ENCODE data around the gene TMEM151B.
"Not testable (repeated sequence)": the region's sequence is repeated elsewhere in the genome, so short reads cannot be mapped to it uniquely, and the experiment has no call there.

Gene TMEM151B

DNA sequence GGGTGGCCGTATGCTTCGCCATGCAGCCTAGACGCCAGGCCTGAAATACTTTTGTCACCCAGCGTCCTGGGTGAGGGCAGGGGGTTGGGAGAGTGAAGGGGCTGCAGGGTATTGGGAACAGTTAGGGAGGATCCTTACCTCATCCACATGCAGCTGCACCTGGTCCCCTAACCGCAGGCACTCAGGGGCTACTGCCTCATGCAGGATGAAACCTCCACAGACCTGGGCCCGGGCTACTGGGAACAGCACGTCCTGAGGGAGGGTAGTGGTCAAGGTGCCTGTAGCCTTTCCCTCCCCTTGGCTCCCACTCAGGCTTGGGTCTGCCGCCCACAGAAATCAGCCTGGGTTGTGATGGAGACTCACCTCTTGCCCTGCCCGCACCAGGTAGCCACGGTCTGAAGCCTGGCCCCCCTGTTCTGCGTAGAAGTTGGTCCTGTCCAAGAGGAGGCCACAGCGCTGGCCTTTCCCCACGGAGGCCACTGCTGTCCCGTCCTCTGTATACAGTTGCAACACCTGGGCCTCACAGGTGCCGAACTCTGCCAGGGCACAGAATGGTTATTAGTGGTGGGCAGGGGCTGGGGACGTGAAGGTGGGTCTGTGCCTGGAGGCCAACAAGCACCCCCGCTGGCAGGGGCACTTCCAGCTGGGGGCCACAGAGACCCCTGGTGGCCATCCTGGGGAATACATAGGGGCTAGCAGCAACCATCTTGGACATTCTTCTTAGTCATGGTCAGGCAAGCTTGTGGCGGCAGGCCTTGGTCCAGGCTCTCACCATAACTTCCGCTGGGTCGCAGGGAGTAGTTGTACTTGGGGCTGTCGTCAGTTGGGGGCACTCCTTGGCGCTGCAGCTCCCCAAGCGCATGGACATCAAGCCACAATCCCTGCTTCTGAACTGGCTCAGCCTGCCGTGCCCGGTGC lies 34.3 kb downstream of the TMEM151B start:
- DNase-seq: peak; percentile 24 to 42

DNA sequence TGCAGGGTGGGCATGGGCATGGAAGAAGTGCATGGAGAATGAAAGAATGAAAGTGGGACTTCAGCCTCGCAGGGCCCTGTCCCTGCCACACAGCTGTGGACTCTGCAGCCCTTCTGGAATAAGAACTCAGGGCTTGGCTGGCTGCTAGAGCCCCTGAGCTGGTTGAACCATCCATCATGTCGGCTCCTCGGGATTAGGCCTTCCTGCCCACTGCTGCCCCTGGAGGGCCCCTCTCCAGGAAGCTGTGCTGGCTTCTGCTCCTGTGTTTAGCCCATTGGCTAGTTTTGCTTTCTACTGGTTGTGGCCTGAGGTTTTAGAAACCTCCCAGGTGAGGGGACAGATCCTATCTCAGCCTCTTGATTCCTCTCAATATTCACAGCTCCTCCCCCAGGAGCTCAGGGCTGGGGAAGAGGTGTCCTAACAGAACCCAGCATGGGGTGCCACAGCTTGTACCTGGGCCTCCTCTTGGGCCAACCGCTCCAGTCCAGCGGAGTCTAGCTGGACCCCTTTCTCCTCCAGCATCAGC lies 35.0 kb downstream of the TMEM151B start:
- no peak for DNase-seq

DNA sequence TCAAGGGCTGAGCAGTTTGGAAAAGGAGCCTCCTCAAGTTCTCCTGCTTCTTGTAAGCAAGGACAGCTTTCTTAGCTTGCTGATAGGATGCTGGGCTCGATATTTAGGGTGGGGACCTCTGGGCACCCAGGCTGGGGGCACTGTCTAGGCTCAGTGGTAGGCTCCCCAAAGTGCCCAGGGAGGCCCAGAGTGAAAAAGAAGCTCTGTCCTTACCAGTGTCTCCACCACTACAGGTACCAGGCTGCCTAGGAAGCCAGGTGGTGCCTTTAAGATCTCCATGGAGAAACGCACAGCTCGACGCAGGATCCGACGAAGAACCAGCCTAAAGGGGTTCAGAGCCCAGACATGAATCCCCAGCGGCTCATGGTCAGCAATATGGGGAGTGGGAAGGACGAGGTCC lies 36.5 kb downstream of the TMEM151B start:
- DNase-seq: no peak

DNA sequence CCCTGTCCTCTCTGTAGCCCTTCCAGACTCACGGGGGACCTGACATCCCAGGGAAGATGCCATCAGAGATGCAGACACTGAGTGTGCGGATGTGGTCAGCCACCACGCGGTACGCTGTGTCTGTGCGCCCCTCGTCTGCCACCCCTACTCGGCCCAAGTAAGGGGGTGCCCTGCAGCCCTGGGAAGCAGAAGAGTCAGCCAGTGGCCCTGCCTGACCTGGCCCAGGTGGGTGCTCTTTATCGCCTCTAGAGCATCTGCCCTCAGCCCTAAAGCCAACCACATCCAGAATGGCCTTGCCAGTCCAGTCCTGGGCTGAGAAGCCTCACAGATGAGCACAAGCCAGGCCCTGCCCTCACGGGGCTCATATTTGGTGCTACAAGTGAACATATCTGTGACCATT lies 37.0 kb downstream of the TMEM151B start:
- DNase-seq: no peak

DNA sequence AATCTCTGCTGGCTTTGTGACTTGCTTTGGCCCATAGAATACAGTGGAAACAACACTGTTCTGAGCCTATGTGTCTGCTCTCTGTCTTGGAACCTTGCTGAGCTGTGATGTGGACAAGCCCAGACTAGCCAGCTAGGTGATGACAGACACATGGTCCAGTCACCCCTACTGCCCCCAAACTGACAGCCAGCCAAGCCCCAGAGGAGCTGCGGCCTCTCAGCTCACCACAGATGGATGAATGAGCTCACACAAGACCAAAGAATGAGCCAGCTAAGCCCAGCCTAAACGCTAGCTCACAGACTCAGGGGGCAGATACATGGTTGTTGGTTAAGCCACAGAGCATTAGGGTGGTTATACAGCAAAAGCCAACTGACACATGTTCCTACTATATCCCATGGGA lies 38.8 kb downstream of the TMEM151B start:
- no peak for DNase-seq

DNA sequence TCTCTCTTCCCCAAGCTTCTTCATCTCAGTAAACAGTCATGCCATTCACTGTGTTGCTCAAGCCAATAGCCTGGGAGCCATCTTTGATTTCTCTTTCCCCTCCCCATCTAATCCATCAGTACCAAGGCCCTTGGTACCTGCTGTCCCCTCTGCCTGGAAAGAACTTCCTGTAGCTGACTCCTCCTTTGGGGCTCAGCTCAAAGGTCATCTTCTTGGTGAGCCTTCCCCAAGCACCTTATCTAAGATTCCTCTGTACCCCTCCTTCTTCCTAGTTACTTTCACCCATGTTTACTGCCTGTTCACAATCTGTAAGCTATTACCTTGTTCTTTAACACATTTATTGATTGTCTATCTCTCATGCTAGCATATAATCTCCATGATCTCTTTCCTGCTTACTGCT lies 39.4 kb downstream of the TMEM151B start:
- no peak for DNase-seq

DNA sequence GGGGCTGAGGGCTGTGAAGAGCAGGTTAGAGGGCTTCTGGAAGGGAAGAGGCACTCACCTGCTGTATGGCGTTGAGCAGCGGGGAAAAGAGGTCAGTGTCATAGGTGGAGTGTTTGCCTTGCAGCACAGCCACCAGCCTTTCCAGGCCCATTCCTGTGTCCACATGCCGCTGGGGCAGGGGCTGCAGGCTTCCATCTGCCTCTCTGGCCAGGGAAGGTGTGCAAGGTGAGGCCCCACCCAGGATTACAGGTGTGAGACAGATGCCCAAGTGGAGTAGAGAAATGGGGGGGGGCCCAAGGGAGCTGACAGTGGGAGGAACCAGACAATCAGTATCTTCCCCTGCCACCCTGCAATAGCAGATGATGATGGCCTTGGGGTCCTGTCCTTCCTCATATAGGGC lies 40.0 kb downstream of the TMEM151B start:
- DNase-seq: no peak

DNA sequence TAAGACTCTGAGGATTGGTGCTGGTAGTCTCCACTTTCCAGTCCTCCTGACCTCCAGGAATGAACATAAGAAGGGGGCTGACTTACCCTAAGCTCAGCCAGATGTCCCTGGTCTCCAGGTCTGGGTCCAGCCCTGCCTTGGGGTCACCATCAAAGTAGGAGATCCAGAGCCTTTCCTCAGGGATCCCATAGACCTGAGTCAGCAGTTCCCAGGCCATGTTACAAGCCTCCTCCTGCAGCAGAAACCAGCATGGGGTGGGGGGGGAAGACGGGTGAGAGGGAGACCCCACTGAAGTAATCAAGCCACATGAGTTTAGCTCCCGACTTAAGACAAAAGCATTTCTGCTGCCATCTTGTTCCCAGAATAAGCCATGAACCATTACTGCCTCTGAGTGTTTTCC lies 41.1 kb downstream of the TMEM151B start:
- no peak for DNase-seq

DNA sequence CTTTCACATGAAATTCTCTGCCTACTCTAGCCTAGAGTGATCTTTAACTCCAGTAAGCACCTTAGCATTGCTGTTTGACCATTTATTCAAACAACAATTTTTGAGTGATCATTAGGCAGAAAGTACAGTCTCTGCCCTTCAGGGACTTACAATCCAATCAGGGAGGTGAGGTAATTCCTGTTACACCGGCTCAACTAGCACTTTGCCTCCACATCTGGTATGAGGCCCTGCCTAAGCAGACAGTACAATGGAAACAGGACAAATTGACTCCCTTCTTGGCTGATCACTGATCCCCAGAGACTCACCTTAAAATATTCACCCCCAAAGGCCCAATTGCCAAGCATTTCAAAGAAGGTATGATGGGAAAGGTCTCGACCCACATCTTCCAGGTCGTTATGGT lies 41.5 kb downstream of the TMEM151B start:
- no peak for DNase-seq

DNA sequence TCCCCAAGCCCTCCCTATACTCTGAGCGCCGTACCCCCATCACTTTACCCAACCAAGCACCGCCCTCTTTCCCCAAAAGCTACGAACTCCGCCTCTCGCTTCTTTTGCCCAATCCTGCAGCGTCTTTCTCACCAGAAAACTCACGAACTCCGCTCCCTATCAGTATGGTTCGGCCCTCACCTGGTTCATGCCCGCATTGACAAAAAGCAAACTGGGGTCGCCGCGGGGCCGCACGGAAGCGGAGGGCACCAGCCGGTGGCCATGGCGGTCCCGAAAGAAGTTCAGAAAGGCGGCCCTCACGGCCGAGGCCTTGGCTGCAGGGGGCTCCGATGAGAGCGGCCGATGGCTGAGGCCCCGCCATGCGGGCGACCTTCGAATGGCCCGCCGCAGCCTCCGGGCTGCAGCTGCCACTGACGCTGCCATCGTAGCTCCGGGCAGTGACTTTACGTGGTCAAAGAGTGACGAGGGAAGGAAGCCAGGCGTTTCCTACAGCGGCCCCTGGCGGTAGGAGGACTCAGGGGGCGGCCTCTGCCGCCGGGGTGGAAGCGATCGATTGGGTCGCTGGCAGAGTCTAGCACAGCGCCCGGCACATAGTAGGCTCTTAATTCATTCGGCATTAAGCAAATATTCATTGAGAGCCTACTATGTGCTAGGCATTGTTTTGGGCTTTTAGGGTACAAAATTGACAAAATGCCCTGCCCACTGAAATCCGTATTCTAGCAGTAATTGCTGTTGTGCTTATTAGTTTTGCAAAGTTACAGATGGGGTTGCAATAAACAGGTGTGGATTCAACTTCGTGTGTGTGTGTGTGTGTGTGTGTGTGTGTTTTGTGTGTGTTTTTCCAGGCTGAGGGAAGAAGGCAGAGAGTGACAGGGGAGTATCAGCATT lies 42.9 kb downstream of the TMEM151B start, which contains the start of gene AARS2:
Gene AARS2 (minus strand): TSS at position 447 of the 888 bp plus-strand sequence. CDS start 24 bp downstream, at position 423.
- DNase-seq: peak; percentile 92 to 93

DNA sequence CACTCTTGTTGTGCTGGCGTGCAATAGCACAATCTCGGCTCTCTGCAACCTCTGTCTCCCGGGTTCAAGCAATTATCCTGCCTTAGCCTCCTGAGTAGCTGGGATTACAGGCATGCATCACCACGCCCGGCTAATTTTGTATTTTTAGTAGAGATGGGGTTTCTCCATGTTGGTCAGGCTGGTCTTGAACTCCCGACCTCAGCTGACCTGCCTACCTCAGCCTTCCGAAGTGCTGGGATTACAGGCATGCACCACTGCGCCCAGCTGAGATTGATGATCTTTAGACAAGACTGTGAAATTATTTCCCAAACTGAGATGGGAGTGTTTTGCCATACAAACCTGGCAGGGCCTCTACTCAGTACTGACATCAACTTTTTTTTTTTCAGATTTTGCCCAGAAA lies 44.4 kb downstream of the TMEM151B start:
- DNase-seq: not testable (repeated sequence)

DNA sequence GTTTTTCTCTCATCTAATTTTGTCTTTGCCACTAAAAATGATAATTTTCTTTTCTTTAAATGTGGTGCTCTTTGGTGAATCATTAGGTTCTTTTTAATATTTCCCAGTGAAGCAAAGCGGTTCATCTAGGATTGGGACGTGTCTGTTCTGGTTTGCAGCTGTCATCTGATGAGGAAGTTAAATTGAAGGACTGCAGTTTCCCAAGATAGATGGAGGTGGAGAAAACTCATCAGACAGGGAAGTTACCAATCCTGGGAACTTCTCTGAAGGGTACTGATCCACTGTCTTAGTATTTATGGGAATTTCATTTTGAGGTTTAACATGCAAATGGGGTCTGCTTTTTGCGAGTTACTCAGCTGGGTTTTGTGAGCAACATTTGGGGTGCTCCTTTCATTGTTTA lies 45.3 kb downstream of the TMEM151B start:
- DNase-seq: peak; percentile 52 to 69

DNA sequence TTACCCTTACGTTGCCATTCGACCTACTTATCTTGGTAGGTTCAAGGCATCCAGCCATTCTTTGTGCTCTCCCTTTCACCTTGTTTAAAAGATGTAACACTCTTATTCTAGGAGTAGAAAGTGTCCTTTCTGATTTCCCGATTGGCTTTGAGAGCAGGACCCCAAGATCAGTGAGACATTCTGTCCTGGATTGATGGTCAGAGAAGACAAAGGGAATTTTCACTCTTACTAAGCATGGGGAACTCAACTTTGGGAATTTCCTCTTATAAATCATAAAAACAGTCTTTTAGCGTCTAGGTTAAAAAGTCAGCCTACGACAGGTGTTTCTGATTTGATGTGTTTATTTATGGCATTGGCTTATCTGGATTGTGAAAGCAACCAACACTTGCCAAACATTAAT lies 45.7 kb downstream of the TMEM151B start:
- DNase-seq: no peak

DNA sequence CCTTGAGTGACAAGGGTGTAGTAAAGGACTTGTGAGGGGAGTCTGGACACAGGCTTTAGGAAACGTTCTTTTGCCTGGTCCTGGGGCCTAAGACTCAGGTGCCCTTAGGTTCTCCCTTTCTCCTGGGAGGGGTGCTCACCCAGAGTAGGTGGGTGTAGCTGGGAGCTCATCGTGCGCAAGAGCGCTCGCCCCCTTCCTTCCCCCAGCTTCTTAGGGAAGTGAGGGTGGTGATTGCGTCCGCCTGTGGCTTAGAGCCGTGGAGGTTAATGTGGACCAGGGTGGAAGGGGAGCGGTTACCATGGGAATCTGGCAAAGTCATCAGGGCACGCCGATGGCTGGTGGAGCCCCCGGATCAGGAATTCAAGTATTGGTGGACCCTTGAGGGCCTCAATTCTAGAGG lies 46.2 kb downstream of the TMEM151B start:
- peak; percentile 38 to 79 for DNase-seq

DNA sequence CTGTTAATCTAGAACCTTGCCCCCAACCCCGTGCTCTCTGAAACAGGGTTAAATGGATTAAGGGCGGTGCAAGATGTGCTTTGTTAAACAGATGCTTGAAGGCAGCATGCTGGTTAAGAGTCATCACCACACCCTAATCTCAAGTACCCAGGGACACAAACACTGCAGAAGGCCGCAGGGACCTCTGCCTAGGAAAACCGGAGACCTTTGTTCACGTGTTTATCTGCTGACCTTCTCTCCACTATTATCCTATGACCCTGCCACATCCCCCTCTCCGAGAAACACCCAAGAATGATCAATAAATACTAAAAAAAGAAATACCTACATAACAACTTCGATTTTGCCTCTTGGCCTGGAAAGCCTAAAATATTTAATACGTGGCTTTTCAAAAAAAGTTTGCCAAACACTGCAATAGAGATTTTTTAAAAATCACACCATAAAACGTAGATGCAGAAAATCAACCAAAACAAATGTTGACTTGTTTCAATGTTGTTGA lies 46.9 kb downstream of the TMEM151B start:
- DNase-seq: not testable (repeated sequence)

DNA sequence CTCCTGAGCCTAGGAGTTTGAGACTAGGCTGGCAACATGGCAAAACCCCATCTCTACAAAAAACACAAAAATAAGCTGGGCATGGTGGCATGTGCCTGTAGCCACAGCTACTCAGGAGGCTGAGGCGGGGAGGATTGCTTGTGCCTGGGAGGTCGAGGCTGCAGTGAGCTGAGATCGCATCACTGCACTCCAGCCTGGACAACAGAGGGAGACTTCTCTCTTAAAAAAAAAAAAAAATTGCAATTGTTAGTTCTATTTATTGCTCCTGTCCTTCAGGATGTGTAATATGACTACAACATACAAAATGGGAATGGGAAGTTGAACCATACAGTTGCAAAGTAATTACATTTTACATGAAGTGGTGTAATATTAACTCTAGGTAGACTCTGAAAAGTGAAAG lies 51.0 kb downstream of the TMEM151B start:
- DNase-seq: peak in 1 of 2 donors; percentile 24

DNA sequence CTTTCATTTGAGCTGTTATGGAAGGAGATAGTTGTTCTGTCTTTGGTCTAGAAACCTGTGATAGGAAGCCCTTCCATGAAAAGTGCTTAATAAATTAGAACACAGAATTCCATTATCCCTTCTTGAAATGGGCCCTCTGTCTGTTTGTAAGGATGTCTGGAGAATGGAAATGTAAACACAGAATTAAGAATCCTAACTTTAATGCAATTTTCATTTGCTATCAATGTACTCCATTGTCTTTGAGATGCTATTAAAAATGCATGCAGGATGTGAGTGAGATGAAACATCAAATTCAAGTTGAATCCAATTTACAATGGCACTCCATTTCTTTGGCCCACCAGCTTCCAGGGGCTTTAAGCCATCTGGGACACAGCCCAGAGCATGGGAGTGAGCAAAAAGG lies 56.8 kb downstream of the TMEM151B start:
- no peak for DNase-seq

DNA sequence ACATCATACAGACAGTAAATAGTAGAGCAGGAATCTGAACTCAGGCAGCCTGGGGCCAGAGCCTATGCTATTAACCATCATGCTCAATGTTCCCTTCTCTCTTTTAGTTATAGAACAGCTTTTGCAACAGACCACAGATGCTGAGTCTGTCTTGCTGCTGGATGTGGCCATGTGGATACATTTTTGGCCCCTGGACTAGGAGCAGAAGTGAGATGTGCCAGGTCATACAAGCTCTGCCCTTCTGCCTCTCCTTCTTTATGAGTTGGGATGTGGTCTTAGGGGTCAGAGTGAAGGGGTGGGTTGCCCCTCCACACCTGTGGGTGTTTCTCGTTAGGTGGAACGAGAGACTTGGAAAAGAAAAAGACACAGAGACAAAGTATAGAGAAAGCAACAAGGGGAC lies 57.5 kb downstream of the TMEM151B start:
- DNase-seq: no peak

DNA sequence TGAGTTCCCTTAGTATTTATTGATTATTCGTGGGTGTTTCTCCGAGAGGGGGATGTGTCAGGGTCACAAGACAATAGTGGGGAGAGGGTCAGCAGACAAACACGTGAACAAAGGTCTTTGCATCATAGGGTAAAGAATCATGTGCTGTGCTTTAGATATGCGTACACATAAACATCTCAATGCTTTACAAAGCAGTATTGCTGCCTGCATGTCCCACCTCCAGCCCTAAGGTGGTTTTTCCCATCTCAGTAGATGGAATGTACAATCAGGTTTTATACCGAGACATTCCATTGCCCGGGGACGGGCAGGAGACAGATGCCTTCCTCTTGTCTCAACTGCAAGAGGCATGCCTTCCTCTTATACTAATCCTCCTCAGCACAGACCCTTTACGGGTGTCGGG lies 58.0 kb downstream of the TMEM151B start:
- DNase-seq: not testable (repeated sequence)

DNA sequence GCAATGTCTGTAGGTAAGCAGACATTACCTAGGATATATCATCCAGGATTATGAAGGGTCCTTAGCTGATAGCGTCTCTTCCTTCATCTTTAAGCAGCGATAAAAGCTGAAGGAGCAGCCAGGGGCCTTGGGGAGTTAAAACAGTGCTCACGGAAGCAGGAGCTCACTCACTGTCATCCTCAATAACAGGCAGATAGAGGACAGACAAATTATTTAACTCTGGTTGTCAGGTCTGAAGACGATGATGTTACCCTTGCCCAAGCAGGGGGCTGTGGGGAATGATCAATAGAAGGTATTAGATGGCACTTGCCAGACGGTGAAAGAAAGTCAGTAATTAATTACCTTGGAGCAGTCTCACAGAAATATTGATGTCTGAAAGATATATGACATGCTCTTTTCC lies 59.6 kb downstream of the TMEM151B start:
- DNase-seq: no peak

DNA sequence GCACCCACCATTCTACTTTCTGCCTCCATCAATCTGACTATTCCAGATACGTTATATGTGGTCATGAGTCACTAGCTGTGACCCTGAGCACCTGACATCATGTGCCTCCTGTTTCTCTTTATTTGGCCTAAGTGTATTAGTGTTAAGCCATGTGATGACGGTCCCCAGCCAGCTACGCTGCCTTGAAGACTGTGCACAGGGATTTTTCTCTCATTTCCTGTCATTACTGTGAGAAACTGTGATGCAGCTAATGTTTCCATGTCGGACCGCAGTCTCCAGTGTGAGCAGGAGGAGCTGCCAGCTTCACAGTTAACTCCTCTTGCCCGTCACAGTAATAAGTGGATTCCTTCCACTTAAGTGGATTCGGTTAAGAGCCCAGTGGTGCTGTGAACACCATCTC lies 62.3 kb downstream of the TMEM151B start:
- DNase-seq: peak in 1 of 2 donors; percentile 27

DNA sequence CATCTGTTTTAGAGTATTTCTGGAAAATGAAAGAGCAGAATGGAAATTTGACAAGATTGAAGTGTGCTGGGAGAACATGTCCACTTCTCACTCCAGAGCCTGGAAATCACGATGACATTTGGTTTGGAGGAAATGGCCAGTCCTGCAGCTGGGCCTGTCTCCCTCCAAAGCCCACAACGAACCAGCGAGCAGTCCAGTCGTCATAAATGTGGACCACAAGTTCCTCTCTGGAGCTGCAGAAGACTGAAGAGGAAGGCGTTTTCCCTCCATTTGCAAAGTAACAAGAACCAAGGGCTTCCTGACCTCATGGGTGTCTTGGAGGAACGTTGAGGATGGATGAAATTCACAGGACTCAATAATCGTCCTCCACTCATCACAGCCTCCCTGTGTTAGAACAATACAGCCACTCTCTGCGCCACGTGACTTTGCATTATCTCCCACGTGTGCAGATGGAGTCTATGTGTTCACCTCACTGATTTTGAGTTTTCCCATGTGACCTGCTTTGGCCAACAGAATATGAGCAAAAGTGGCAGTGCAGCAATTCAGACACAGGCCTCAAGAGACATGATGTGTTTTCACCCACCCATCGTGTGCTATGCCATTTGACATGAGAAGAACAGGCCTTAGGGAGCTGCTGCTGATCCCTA lies 63.1 kb downstream of the TMEM151B start:
- peak; percentile 51 to 76 for DNase-seq

All from inflammatory macrophage (primary cell).